HEK293 (cell line): ENCODE data around the gene OR11H6.
"Not testable (repeated sequence)": the region's sequence is repeated elsewhere in the genome, so short reads cannot be mapped to it uniquely, and the experiment has no call there.

Source experiments
- CTCF ChIA-PET: fragments of 350-600 bp; formaldehyde crosslinking; extraction: SDS; loops from one replicate; lab custom pipeline; 2021; ENCODE audit warnings: antibody characterized with exemption; lab: Yijun Ruan, JAX
- POLR2A ChIA-PET: fragments of 300-600 bp; formaldehyde crosslinking; extraction: SDS; loops from one replicate; lab custom pipeline; 2020; ENCODE audit warnings: antibody characterized with exemption, inconsistent platforms; lab: Yijun Ruan, JAX
- H3K27ac ChIP-seq: fragments of 200-500 bp; sonication (Bioruptor generic); 2 replicates; pipeline ENCODE4 v1.5.1; 2014; ENCODE audit warnings: low read depth, low read length, control low read depth, inconsistent platforms; ENCODE audit errors: extremely low read depth
- H3K36me3 ChIP-seq, 2 experiments: fragments of 200-500 bp in 1 of 2; sonication (Bioruptor generic) in 1 of 2; 1 replicate in 1 of 2; 2 replicates in 1 of 2; pipeline ENCODE4 v1.5.1; 2014 to 2017; ENCODE audit warnings: inconsistent platforms in 2 of 2, low read length in 2 of 2; ENCODE audit not compliant: control insufficient read depth in 2 of 2, insufficient read depth in 1 of 2
- H3K4me1 ChIP-seq: fragments of 200-500 bp; sonication (Bioruptor generic); 2 replicates; pipeline ENCODE4 v1.5.1; 2014; ENCODE audit warnings: mild to moderate bottlenecking, low read length, inconsistent platforms; ENCODE audit not compliant: control insufficient read depth, insufficient read depth
- H3K4me3 ChIP-seq: 2 replicates; pipeline ENCODE4 v1.5.1; 2011; ENCODE audit warnings: low read depth, mild to moderate bottlenecking, control low read depth, low read length, moderate library complexity
- H3K9me3 ChIP-seq: fragments of 200-500 bp; sonication (Bioruptor generic); 2 replicates; pipeline ENCODE4 v1.5.1; 2014; ENCODE audit warnings: low read depth, low read length, inconsistent platforms; ENCODE audit not compliant: control insufficient read depth, insufficient read depth
- GLI4 ChIP-seq: fragments of 450-650 bp; formaldehyde crosslinking; IDR thresholded peaks from 2 replicates; pipeline ENCODE4 v1.5.1; 2016; ENCODE audit warnings: missing biosample characterization, missing genetic modification characterization
- KLF9 ChIP-seq: fragments of 450-650 bp; formaldehyde crosslinking; IDR thresholded peaks from 2 replicates; pipeline ENCODE4 v1.5.1; 2016; ENCODE audit warnings: missing biosample characterization, missing genetic modification characterization, low read depth
- PBX3 ChIP-seq: sonication (generic); formaldehyde crosslinking; IDR thresholded peaks from 2 replicates; pipeline ENCODE4 v1.8.1; 2022; ENCODE audit warnings: mild to moderate bottlenecking, moderate library complexity, missing genetic modification reagents
- PRDM10 ChIP-seq: fragments of 450-650 bp; formaldehyde crosslinking; IDR thresholded peaks from 2 replicates; pipeline ENCODE4 v1.5.1; 2016; ENCODE audit warnings: missing biosample characterization, missing genetic modification characterization
- TCF7L2 ChIP-seq: IDR thresholded peaks from 2 replicates; pipeline ENCODE4 v1.6.1; 2011; ENCODE audit warnings: low read depth, mild to moderate bottlenecking, inconsistent platforms, low read length, moderate library complexity, borderline replicate concordance
- TSHZ1 ChIP-seq: fragments of 450-650 bp; formaldehyde crosslinking; IDR thresholded peaks from 2 replicates; pipeline ENCODE4 v1.5.1; 2016; ENCODE audit warnings: missing biosample characterization, missing genetic modification characterization, borderline replicate concordance
- WT1 ChIP-seq: fragments of 450-650 bp; formaldehyde crosslinking; IDR thresholded peaks from 2 replicates; pipeline ENCODE4 v1.5.1; 2016; ENCODE audit warnings: missing biosample characterization, missing genetic modification characterization
- ZBTB20 ChIP-seq: fragments of 450-650 bp; formaldehyde crosslinking; IDR thresholded peaks from 2 replicates; pipeline ENCODE4 v1.5.1; 2016; ENCODE audit warnings: missing biosample characterization, missing genetic modification characterization
- ZBTB21 ChIP-seq: fragments of 450-650 bp; formaldehyde crosslinking; IDR thresholded peaks from 2 replicates; pipeline ENCODE4 v1.5.1; 2017; ENCODE audit warnings: missing biosample characterization, missing genetic modification characterization
- ZBTB48 ChIP-seq: fragments of 450-650 bp; formaldehyde crosslinking; IDR thresholded peaks from 2 replicates; pipeline ENCODE4 v1.5.1; 2016; ENCODE audit warnings: missing biosample characterization, missing genetic modification characterization
- ZEB2 ChIP-seq: fragments of 450-650 bp; formaldehyde crosslinking; IDR thresholded peaks from 2 replicates; pipeline ENCODE4 v1.5.1; 2016; ENCODE audit warnings: missing biosample characterization, missing genetic modification characterization
- ZFHX2 ChIP-seq: fragments of 450-650 bp; formaldehyde crosslinking; conservative IDR thresholded peaks from 2 replicates; pipeline ENCODE4 v1.5.1; 2016; ENCODE audit warnings: missing biosample characterization, missing genetic modification characterization
- ZFP3 ChIP-seq: fragments of 450-650 bp; formaldehyde crosslinking; IDR thresholded peaks from 2 replicates; pipeline ENCODE4 v1.5.1; 2016; ENCODE audit warnings: low read depth, missing biosample characterization, missing genetic modification characterization
- ZNF112 ChIP-seq: fragments of 450-650 bp; formaldehyde crosslinking; IDR thresholded peaks from 2 replicates; pipeline ENCODE4 v1.5.0; 2017; ENCODE audit warnings: missing biosample characterization, missing genetic modification characterization
- ZNF132 ChIP-seq: fragments of 450-650 bp; formaldehyde crosslinking; IDR thresholded peaks from 2 replicates; pipeline ENCODE4 v1.5.1; 2017; ENCODE audit warnings: missing biosample characterization, missing genetic modification characterization, borderline replicate concordance
- ZNF133 ChIP-seq: fragments of 450-650 bp; formaldehyde crosslinking; IDR thresholded peaks from 2 replicates; pipeline ENCODE4 v1.5.1; 2016; ENCODE audit warnings: missing biosample characterization, missing genetic modification characterization
- ZNF174 ChIP-seq: fragments of 450-650 bp; formaldehyde crosslinking; IDR thresholded peaks from 2 replicates; pipeline ENCODE4 v1.5.0; 2017; ENCODE audit warnings: missing biosample characterization, mild to moderate bottlenecking, missing genetic modification characterization
- ZNF335 ChIP-seq: fragments of 450-650 bp; formaldehyde crosslinking; conservative IDR thresholded peaks from 2 replicates; pipeline ENCODE4 v1.5.1; 2016; ENCODE audit warnings: missing biosample characterization, missing genetic modification characterization
- ZNF37A ChIP-seq: fragments of 450-650 bp; IDR thresholded peaks from 2 replicates; pipeline ENCODE4 v1.5.1; 2018; ENCODE audit warnings: missing biosample characterization, missing genetic modification characterization
- ZNF398 ChIP-seq: fragments of 450-650 bp; formaldehyde crosslinking; IDR thresholded peaks from 2 replicates; pipeline ENCODE4 v1.5.1; 2017; ENCODE audit warnings: missing biosample characterization, missing genetic modification characterization
- ZNF580 ChIP-seq: fragments of 450-650 bp; formaldehyde crosslinking; IDR thresholded peaks from 2 replicates; pipeline ENCODE4 v1.5.1; 2016; ENCODE audit warnings: missing biosample characterization, missing genetic modification characterization
- ZNF610 ChIP-seq: fragments of 450-650 bp; formaldehyde crosslinking; IDR thresholded peaks from 2 replicates; pipeline ENCODE4 v1.5.1; 2016; ENCODE audit warnings: missing biosample characterization, missing genetic modification characterization, borderline replicate concordance
- ZNF692 ChIP-seq: fragments of 450-650 bp; formaldehyde crosslinking; IDR thresholded peaks from 2 replicates; pipeline ENCODE4 v1.5.1; 2016; ENCODE audit warnings: missing biosample characterization, missing genetic modification characterization
- ZNF707 ChIP-seq: fragments of 450-650 bp; formaldehyde crosslinking; IDR thresholded peaks from 2 replicates; pipeline ENCODE4 v1.5.1; 2016; ENCODE audit warnings: missing biosample characterization, missing genetic modification characterization
- ZNF777 ChIP-seq: fragments of 450-650 bp; formaldehyde crosslinking; IDR thresholded peaks from 2 replicates; pipeline ENCODE4 v1.5.1; 2017; ENCODE audit warnings: missing biosample characterization, missing genetic modification characterization, borderline replicate concordance
- ZNF837 ChIP-seq: fragments of 450-650 bp; formaldehyde crosslinking; IDR thresholded peaks from 2 replicates; pipeline ENCODE4 v1.5.1; 2016; ENCODE audit warnings: missing biosample characterization, missing genetic modification characterization
- ZSCAN30 ChIP-seq: fragments of 450-650 bp; IDR thresholded peaks from 2 replicates; pipeline ENCODE4 v1.5.1; 2018; ENCODE audit warnings: missing biosample characterization, mild to moderate bottlenecking, missing genetic modification characterization, moderate library complexity

The OR11H6 gene

GRCh38 chr14:20262642-20263128 lies 39.2 kb downstream of the OR11H6 start (continued):
- TF ChIP-seq ZNF580 (tag by site-specific recombination) (no peak), ZNF132 (tag by site-specific recombination) (no peak), ZNF692 (peak; percentile 77), ZNF707 (tag by site-specific recombination) (no peak), ZNF335 (peak; percentile 31; the same call in 1 of the 2 replicates), PBX3 (no peak), KLF9 (tag by site-specific recombination) (no peak), TCF7L2 (no peak), ZNF174 (tag by site-specific recombination) (no peak), ZEB2 (tag by site-specific recombination) (0 out of 2 replicates have a peak, but pooled peaks have one; percentile 36), ZBTB48 (tag by site-specific recombination) (0 out of 2 replicates have a peak, but pooled peaks have one; percentile 19), ZBTB21 (tag by site-specific recombination) (peak; percentile 61), ZBTB20 (tag by site-specific recombination) (no peak), ZFHX2 (tag by site-specific recombination) (no peak), ZNF112 (tag by site-specific recombination) (no peak), WT1 (tag by site-specific recombination) (peak; percentile 36; the same call in 1 of the 2 replicates), ZSCAN30 (tag by site-specific recombination) (no peak), ZNF777 (tag by site-specific recombination) (no peak), ZNF398 (peak; percentile 89), ZFP3 (no peak), ZNF37A (tag by site-specific recombination) (no peak), ZNF610 (tag by site-specific recombination) (no peak), GLI4 (no peak), PRDM10 (tag by site-specific recombination) (peak; percentile 34; the same call in 1 of the 2 replicates), TSHZ1 (no peak), ZNF837 (tag by site-specific recombination) (no peak), ZNF133 (tag by site-specific recombination) (no peak)
- TF ChIP-seq, all 188 proteins: peak for 10

- H3K9me3 ChIP-seq, CTCF ChIA-PET, H3K4me1 ChIP-seq, H3K36me3 ChIP-seq, POLR2A ChIA-PET, H3K4me3 ChIP-seq, H3K27ac ChIP-seq: not testable (repeated sequence)
Measured at GRCh38 chr14:20264361-20264760, 40.9 kb downstream of the OR11H6 start.
